HEK293 (cell line): ENCODE measurements around the gene COL13A1.

Experiments
- CTCF ChIA-PET: fragments of 350-600 bp; formaldehyde crosslinking; extraction: SDS; loops from one replicate; lab custom pipeline; 2021; ENCODE audit warnings: antibody characterized with exemption; lab: Yijun Ruan, JAX
- POLR2A ChIA-PET: fragments of 300-600 bp; formaldehyde crosslinking; extraction: SDS; loops from one replicate; lab custom pipeline; 2020; ENCODE audit warnings: antibody characterized with exemption, inconsistent platforms; lab: Yijun Ruan, JAX
- H3K27ac ChIP-seq: fragments of 200-500 bp; sonication (Bioruptor generic); 2 replicates; pipeline ENCODE4 v1.5.1; 2014; ENCODE audit warnings: low read depth, low read length, control low read depth, inconsistent platforms; ENCODE audit errors: extremely low read depth
- H3K36me3 ChIP-seq, 2 experiments: fragments of 200-500 bp in 1 of 2; sonication (Bioruptor generic) in 1 of 2; 1 replicate in 1 of 2; 2 replicates in 1 of 2; pipeline ENCODE4 v1.5.1; 2014 to 2017; ENCODE audit warnings: inconsistent platforms in 2 of 2, low read length in 2 of 2; ENCODE audit not compliant: control insufficient read depth in 2 of 2, insufficient read depth in 1 of 2
- H3K4me1 ChIP-seq: fragments of 200-500 bp; sonication (Bioruptor generic); 2 replicates; pipeline ENCODE4 v1.5.1; 2014; ENCODE audit warnings: mild to moderate bottlenecking, low read length, inconsistent platforms; ENCODE audit not compliant: control insufficient read depth, insufficient read depth
- H3K4me3 ChIP-seq: 2 replicates; pipeline ENCODE4 v1.5.1; 2011; ENCODE audit warnings: low read depth, mild to moderate bottlenecking, control low read depth, low read length, moderate library complexity
- H3K9me3 ChIP-seq: fragments of 200-500 bp; sonication (Bioruptor generic); 2 replicates; pipeline ENCODE4 v1.5.1; 2014; ENCODE audit warnings: low read depth, low read length, inconsistent platforms; ENCODE audit not compliant: control insufficient read depth, insufficient read depth
- EGR2 ChIP-seq: fragments of 450-650 bp; formaldehyde crosslinking; IDR thresholded peaks from 2 replicates; pipeline ENCODE4 v1.5.1; 2016; ENCODE audit warnings: low read depth, missing biosample characterization, missing genetic modification characterization
- IKZF3 ChIP-seq: fragments of 450-650 bp; IDR thresholded peaks from 2 replicates; pipeline ENCODE4 v1.5.0; 2018; ENCODE audit warnings: missing biosample characterization, mild to moderate bottlenecking, missing genetic modification characterization, moderate library complexity
- KLF7 ChIP-seq: fragments of 450-650 bp; formaldehyde crosslinking; IDR thresholded peaks from 2 replicates; pipeline ENCODE4 v1.5.1; 2016; ENCODE audit warnings: missing biosample characterization, missing genetic modification characterization, borderline replicate concordance
- SP2 ChIP-seq: fragments of 450-650 bp; formaldehyde crosslinking; IDR thresholded peaks from 2 replicates; pipeline ENCODE4 v1.5.1; 2016; ENCODE audit warnings: missing biosample characterization, missing genetic modification characterization
- ZBTB17 ChIP-seq: fragments of 450-650 bp; formaldehyde crosslinking; IDR thresholded peaks from 2 replicates; pipeline ENCODE4 v1.5.1; 2016; ENCODE audit warnings: missing biosample characterization, missing genetic modification characterization
- ZBTB21 ChIP-seq: fragments of 450-650 bp; formaldehyde crosslinking; IDR thresholded peaks from 2 replicates; pipeline ENCODE4 v1.5.1; 2017; ENCODE audit warnings: missing biosample characterization, missing genetic modification characterization
- ZFHX2 ChIP-seq: fragments of 450-650 bp; formaldehyde crosslinking; conservative IDR thresholded peaks from 2 replicates; pipeline ENCODE4 v1.5.1; 2016; ENCODE audit warnings: missing biosample characterization, missing genetic modification characterization
- ZFP3 ChIP-seq: fragments of 450-650 bp; formaldehyde crosslinking; IDR thresholded peaks from 2 replicates; pipeline ENCODE4 v1.5.1; 2016; ENCODE audit warnings: low read depth, missing biosample characterization, missing genetic modification characterization
- ZFP37 ChIP-seq: fragments of 450-650 bp; formaldehyde crosslinking; IDR thresholded peaks from 2 replicates; pipeline ENCODE4 v1.5.1; 2016; ENCODE audit warnings: missing biosample characterization, missing genetic modification characterization
- ZNF335 ChIP-seq: fragments of 450-650 bp; formaldehyde crosslinking; conservative IDR thresholded peaks from 2 replicates; pipeline ENCODE4 v1.5.1; 2016; ENCODE audit warnings: missing biosample characterization, missing genetic modification characterization
- ZNF398 ChIP-seq: fragments of 450-650 bp; formaldehyde crosslinking; IDR thresholded peaks from 2 replicates; pipeline ENCODE4 v1.5.1; 2017; ENCODE audit warnings: missing biosample characterization, missing genetic modification characterization
- ZNF629 ChIP-seq: fragments of 450-650 bp; formaldehyde crosslinking; IDR thresholded peaks from 2 replicates; pipeline ENCODE4 v1.5.1; 2017; ENCODE audit warnings: missing biosample characterization, missing genetic modification characterization
- ZNF76 ChIP-seq: fragments of 450-650 bp; formaldehyde crosslinking; IDR thresholded peaks from 2 replicates; pipeline ENCODE4; 2016; ENCODE audit warnings: low read depth, missing biosample characterization, missing genetic modification characterization, borderline replicate concordance
- ZNF791 ChIP-seq: fragments of 450-650 bp; formaldehyde crosslinking; IDR thresholded peaks from 2 replicates; pipeline ENCODE4 v1.5.1; 2016; ENCODE audit warnings: missing biosample characterization, missing genetic modification characterization
- ZSCAN16 ChIP-seq: fragments of 450-650 bp; formaldehyde crosslinking; IDR thresholded peaks from 2 replicates; pipeline ENCODE4 v1.5.1; 2016; ENCODE audit warnings: missing biosample characterization, missing genetic modification characterization
- TF ChIP-seq, protein P1 (sequence below): fragments of 450-650 bp; formaldehyde crosslinking; IDR thresholded peaks from 2 replicates; pipeline ENCODE4 v1.5.1; 2017; ENCODE audit warnings: missing biosample characterization, mild to moderate bottlenecking, missing genetic modification characterization, moderate library complexity
- TF ChIP-seq, protein P2 (sequence below): fragments of 450-650 bp; formaldehyde crosslinking; IDR thresholded peaks from 2 replicates; pipeline ENCODE4 v1.5.1; 2016; ENCODE audit warnings: missing biosample characterization, missing genetic modification characterization
- TF ChIP-seq, protein P3 (sequence below): fragments of 450-650 bp; formaldehyde crosslinking; IDR thresholded peaks from 2 replicates; pipeline ENCODE4 v1.5.1; 2016; ENCODE audit warnings: missing biosample characterization, missing genetic modification characterization
- TF ChIP-seq, protein P4 (sequence below): fragments of 450-650 bp; formaldehyde crosslinking; IDR thresholded peaks from 2 replicates; pipeline ENCODE4 v1.5.1; 2016; ENCODE audit warnings: missing biosample characterization, missing genetic modification characterization
- TF ChIP-seq, protein P5 (sequence below): fragments of 450-650 bp; formaldehyde crosslinking; IDR thresholded peaks from 2 replicates; pipeline ENCODE4 v1.5.1; 2016; ENCODE audit warnings: missing biosample characterization, missing genetic modification characterization

Gene COL13A1

GRCh38 chr10:69939481-69939880, 137.8 kb downstream of the COL13A1 start (continued):
- no peak for TF ChIP-seq ZNF398
- TF ChIP-seq SP2 (tag by site-specific recombination) = no peak
- TF ChIP-seq ZNF791 (tag by site-specific recombination) = no peak
- TF ChIP-seq KLF7 (tag by site-specific recombination) = no peak
- TF ChIP-seq ZFHX2 (tag by site-specific recombination) = no peak
- TF ChIP-seq ZNF76 (tag by site-specific recombination) = no peak

- H3K4me1 ChIP-seq = no peaks in the 10 kb centered on the region
- no peak overlapping the region for H3K27ac ChIP-seq
- no peak for TF ChIP-seq ZFP3 (tag by site-specific recombination)
- TF ChIP-seq, protein P1, sequence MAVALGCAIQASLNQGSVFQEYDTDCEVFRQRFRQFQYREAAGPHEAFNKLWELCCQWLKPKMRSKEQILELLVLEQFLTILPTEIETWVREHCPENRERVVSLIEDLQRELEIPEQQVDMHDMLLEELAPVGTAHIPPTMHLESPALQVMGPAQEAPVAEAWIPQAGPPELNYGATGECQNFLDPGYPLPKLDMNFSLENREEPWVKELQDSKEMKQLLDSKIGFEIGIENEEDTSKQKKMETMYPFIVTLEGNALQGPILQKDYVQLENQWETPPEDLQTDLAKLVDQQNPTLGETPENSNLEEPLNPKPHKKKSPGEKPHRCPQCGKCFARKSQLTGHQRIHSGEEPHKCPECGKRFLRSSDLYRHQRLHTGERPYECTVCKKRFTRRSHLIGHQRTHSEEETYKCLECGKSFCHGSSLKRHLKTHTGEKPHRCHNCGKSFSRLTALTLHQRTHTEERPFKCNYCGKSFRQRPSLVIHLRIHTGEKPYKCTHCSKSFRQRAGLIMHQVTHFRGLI (tag by site-specific recombination) = no peak
- TF ChIP-seq ZFP37 (tag by site-specific recombination) = no peak
- TF ChIP-seq, protein P2, sequence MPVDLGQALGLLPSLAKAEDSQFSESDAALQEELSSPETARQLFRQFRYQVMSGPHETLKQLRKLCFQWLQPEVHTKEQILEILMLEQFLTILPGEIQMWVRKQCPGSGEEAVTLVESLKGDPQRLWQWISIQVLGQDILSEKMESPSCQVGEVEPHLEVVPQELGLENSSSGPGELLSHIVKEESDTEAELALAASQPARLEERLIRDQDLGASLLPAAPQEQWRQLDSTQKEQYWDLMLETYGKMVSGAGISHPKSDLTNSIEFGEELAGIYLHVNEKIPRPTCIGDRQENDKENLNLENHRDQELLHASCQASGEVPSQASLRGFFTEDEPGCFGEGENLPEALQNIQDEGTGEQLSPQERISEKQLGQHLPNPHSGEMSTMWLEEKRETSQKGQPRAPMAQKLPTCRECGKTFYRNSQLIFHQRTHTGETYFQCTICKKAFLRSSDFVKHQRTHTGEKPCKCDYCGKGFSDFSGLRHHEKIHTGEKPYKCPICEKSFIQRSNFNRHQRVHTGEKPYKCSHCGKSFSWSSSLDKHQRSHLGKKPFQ (tag by site-specific recombination) = no peak
- no peak for TF ChIP-seq ZNF629 (tag by site-specific recombination)
- TF ChIP-seq, protein P3, sequence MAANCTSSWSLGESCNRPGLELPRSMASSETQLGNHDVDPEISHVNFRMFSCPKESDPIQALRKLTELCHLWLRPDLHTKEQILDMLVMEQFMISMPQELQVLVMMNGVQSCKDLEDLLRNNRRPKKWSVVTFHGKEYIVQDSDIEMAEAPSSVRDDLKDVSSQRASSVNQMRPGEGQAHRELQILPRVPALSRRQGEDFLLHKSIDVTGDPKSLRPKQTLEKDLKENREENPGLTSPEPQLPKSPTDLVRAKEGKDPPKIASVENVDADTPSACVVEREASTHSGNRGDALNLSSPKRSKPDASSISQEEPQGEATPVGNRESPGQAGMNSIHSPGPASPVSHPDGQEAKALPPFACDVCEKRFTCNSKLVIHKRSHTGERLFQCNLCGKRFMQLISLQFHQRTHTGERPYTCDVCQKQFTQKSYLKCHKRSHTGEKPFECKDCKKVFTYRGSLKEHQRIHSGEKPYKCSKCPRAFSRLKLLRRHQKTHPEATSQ (tag by site-specific recombination) = no peak
- TF ChIP-seq ZBTB21 (tag by site-specific recombination) = no peak
- TF ChIP-seq, protein P4, sequence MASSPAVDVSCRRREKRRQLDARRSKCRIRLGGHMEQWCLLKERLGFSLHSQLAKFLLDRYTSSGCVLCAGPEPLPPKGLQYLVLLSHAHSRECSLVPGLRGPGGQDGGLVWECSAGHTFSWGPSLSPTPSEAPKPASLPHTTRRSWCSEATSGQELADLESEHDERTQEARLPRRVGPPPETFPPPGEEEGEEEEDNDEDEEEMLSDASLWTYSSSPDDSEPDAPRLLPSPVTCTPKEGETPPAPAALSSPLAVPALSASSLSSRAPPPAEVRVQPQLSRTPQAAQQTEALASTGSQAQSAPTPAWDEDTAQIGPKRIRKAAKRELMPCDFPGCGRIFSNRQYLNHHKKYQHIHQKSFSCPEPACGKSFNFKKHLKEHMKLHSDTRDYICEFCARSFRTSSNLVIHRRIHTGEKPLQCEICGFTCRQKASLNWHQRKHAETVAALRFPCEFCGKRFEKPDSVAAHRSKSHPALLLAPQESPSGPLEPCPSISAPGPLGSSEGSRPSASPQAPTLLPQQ (tag by site-specific recombination) = no peak
- no peak for TF ChIP-seq ZNF335 (tag by site-specific recombination)
- TF ChIP-seq IKZF3 (tag by site-specific recombination) = no peak
- no peak for TF ChIP-seq EGR2 (tag by site-specific recombination)
- TF ChIP-seq, protein P5, sequence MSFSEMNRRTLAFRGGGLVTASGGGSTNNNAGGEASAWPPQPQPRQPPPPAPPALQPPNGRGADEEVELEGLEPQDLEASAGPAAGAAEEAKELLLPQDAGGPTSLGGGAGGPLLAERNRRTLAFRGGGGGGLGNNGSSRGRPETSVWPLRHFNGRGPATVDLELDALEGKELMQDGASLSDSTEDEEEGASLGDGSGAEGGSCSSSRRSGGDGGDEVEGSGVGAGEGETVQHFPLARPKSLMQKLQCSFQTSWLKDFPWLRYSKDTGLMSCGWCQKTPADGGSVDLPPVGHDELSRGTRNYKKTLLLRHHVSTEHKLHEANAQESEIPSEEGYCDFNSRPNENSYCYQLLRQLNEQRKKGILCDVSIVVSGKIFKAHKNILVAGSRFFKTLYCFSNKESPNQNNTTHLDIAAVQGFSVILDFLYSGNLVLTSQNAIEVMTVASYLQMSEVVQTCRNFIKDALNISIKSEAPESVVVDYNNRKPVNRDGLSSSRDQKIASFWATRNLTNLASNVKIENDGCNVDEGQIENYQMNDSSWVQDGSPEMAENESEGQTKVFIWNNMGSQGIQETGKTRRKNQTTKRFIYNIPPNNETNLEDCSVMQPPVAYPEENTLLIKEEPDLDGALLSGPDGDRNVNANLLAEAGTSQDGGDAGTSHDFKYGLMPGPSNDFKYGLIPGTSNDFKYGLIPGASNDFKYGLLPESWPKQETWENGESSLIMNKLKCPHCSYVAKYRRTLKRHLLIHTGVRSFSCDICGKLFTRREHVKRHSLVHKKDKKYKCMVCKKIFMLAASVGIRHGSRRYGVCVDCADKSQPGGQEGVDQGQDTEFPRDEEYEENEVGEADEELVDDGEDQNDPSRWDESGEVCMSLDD (tag by site-specific recombination) = no peak
- TF ChIP-seq ZBTB17 (tag by site-specific recombination) = no peak
- TF ChIP-seq ZSCAN16 (tag by site-specific recombination) = no peak
- TF ChIP-seq, all 188 proteins: peak for 0
- Histone ChIP-seq H3K9me3 (no peaks in the 10 kb centered on the region), H3K4me3 (no peak overlapping the region), H3K36me3 (no peaks in the 10 kb centered on the region)
- CTCF ChIA-PET = no interaction called here
- POLR2A ChIA-PET = no interaction called here
Observed at GRCh38 chr10:69941730-69942129, 140.0 kb downstream of the COL13A1 start.
